GM12892 (cell line): ENCODE data around the gene LY6G5B.

Experiments used
- POLR2A ChIP-seq: IDR thresholded peaks from 2 replicates; pipeline ENCODE4 v1.6.1; 2011; ENCODE audit warnings: low read depth, low read length, control low read depth
- POLR2AphosphoS5 ChIP-seq: IDR thresholded peaks from 2 replicates; pipeline ENCODE4 v1.6.1; 2011; ENCODE audit warnings: low read depth, low read length, control low read depth
- TAF1 ChIP-seq: IDR thresholded peaks from 2 replicates; pipeline ENCODE4 v1.6.1; 2011; ENCODE audit warnings: low read depth, mild to moderate bottlenecking, control low read depth, low read length, borderline replicate concordance

DNA sequence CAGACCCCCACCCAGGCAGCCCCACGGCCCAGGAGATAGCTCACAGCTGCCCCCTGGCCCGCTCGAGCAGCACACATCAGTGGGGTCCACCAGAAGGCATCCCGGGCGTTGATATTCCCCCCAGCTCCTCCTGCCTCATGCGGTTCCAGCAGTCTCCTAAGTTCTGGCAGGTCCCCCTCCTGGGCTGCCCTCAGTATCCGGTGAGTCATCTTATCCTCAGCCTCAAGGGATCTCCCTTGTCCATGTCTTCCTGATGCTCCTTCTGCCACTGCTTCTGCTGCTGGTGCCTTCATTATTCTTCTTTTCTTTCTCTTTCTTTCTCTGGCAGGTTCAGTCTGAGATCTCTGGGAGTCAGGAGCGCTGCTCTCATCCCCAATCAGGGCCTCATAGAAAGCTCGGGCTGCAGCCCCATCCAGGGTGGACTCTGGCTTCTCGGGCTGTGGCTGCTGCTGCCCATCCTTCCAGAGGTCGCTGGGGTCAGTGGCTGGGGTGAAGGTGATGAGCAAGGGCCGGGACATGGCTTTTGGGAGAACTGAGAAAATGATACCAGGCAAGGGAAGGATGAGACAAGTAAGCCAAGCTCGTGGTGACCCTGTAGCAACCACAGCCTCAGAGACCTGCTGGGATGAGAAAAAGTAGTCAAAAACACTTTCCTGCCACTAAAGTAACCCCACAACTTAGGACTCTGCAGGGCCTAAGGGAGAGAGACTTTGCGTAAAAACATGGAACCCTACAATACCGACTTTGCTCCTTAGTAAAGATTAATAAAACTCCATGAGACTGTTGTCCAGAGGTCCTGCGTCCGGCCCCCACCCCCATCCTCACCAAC lies 5.6 kb upstream of the LY6G5B start:
- TF ChIP-seq POLR2A (no peak), POLR2AphosphoS5 (no peak), TAF1 (no peak)
